Heart left ventricle (tissue), 13 donors: ENCODE measurements around the gene HIPK2.

Experiments used
- POLR2A ChIP-seq, 2 donors: fragments of 450-650 bp; IDR thresholded peaks; one replicate each; pipeline ENCODE4 v1.6.1; 2017; ENCODE audit warnings: antibody characterized with exemption in 2 of 2, mild to moderate bottlenecking in 2 of 2, moderate library complexity in 2 of 2
- TF ChIP-seq, protein P1 (sequence below), 12 donors: fragments of 200-600 bp; sonication (generic) in 4 of 12; IDR thresholded peaks; one replicate each; pipeline versions ENCODE4 v1.5.0 to v1.8.0; 2018 to 2022; ENCODE audit warnings: antibody characterized with exemption in 12 of 12, mild to moderate bottlenecking in 5 of 12
- donor health status: ischemic (EF 13 %, LVEDD 7.1; RV severe dilation, severe dysfunction).
- donor health status: DM: no; HTN: yes; CAD: no.
- donor health status: DM: no; HTN: no; CAD: no.
- donor health status: ischemic (EF 25% LVEDD 6.9; RV normal size, moderate dysfunction).
- donor health status: ischemic (EF 25% LVEDD 5.7; RV mildly dilated, moderate dysfunction).
- donor health status: ischemic (EF 35%, LVEDD 5.7; RV mildly dilated, moderate dysfunction).
- donor health status: nonischemic (EF 11% LVEDD 7.7; RV severe dilation, severe dysfunction).
- donor health status: DM: yes; HTN: yes; CAD: no.
- donor health status: PGD.
- donor health status: ischemic (EF 29% LVEDD 5.4; RV normal size, mild dysfunction).
- donor health status: nonischemic (EF 23%, LVEDD 6.1; RV moderate dilation, normal function).

DNA sequence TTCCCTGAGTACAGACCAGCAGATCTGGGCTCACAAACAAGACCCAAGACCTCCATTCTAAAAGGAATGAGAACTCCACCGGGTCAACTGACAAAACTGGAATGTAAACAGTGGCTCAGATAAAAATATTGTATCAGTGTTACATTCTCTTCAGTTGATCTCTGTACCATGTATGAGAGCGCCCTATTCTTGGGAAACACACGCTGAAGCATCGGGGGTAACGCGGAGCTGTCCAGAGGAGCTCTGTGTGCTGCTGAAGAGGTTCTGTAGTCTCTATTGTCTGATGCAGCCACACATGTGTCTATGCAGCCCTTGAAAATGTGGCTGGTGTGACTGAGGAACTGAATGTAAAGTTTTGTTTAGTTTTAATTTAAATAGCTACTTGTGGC lies 39.7 kb downstream of the HIPK2 start:
- TF ChIP-seq, protein P1, sequence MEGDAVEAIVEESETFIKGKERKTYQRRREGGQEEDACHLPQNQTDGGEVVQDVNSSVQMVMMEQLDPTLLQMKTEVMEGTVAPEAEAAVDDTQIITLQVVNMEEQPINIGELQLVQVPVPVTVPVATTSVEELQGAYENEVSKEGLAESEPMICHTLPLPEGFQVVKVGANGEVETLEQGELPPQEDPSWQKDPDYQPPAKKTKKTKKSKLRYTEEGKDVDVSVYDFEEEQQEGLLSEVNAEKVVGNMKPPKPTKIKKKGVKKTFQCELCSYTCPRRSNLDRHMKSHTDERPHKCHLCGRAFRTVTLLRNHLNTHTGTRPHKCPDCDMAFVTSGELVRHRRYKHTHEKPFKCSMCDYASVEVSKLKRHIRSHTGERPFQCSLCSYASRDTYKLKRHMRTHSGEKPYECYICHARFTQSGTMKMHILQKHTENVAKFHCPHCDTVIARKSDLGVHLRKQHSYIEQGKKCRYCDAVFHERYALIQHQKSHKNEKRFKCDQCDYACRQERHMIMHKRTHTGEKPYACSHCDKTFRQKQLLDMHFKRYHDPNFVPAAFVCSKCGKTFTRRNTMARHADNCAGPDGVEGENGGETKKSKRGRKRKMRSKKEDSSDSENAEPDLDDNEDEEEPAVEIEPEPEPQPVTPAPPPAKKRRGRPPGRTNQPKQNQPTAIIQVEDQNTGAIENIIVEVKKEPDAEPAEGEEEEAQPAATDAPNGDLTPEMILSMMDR (IDR thresholded peaks at IDR 0.05), result no peak
- no peak for TF ChIP-seq POLR2A (IDR thresholded peaks at IDR 0.05)
